Lung (tissue), 12 donors: Measurements from ENCODE around the gene DACT2. TPM values are rescaled to one million over a fixed set of nuclear protein-coding genes. Genes with fewer than 3 reads are reported as not detected.

Source experiments
- ATAC-seq: fragments of 200-7000 bp; cut with Tn5 transposase; one replicate; pipeline ENCODE4 v1.9.1; 2020; ENCODE audit warnings: moderate number of reproducible peaks; ENCODE audit not compliant: insufficient read depth, low FRiP score
- DNase-seq, 3 donors: peaks; one replicate each; pipeline ENCODE4 v3.0.0-alpha.2; 2013 to 2017
- H3K27ac ChIP-seq, 2 donors: one replicate each; pipeline ENCODE4 v1.5.1; 2013; ENCODE audit warnings: mild to moderate bottlenecking in 2 of 2, moderate library complexity in 2 of 2, control low read depth in 1 of 2, inconsistent platforms in 1 of 2, low read depth in 1 of 2, low read length in 1 of 2
- H3K27me3 ChIP-seq, 3 donors: one replicate each; pipeline ENCODE4 v1.5.1; 2013; ENCODE audit warnings: low read length in 2 of 3; ENCODE audit not compliant: control insufficient read depth in 3 of 3, insufficient read depth in 3 of 3
- H3K36me3 ChIP-seq, 4 donors: one replicate each; pipeline ENCODE4 v1.5.1; 2013; ENCODE audit warnings: low read length in 4 of 4, mild to moderate bottlenecking in 1 of 4, moderate library complexity in 1 of 4; ENCODE audit not compliant: control insufficient read depth in 4 of 4, insufficient read depth in 4 of 4
- H3K4me1 ChIP-seq, 5 donors: one replicate each; pipeline ENCODE4 v1.5.1; 2013; ENCODE audit warnings: low read length in 5 of 5, mild to moderate bottlenecking in 2 of 5, moderate library complexity in 1 of 5; ENCODE audit not compliant: control insufficient read depth in 5 of 5, insufficient read depth in 5 of 5
- H3K4me3 ChIP-seq: one replicate; pipeline ENCODE4 v1.5.1; 2013; ENCODE audit warnings: mild to moderate bottlenecking, control low read depth, moderate library complexity
- H3K9ac ChIP-seq, 2 donors: one replicate each; pipeline ENCODE4 v1.5.1; 2013; ENCODE audit warnings: low read length in 2 of 2, control low read depth in 1 of 2; ENCODE audit not compliant: insufficient read depth in 1 of 2
- H3K9me3 ChIP-seq, 4 donors: one replicate each; pipeline ENCODE4 v1.5.1; 2013; ENCODE audit warnings: low read length in 3 of 4, mild to moderate bottlenecking in 1 of 4, moderate library complexity in 1 of 4; ENCODE audit not compliant: control insufficient read depth in 4 of 4, insufficient read depth in 3 of 4
- WGBS, 2 donors: extraction: QIAGEN DNeasy Blood & Tissue Kit; methylation state at CpG; one replicate each; pipeline ENCODE4 v1.1.7; 2013; 5-methylcytosine and 5-hydroxymethylcytosine counted together
- polyA plus RNA-seq, 2 donors: library from polyadenylated mRNA; stranded (reverse); fragments of 200-250 nt; gene quantifications; one replicate each; pipeline ENCODE4 v1.2.1, GENCODE V29; 2013
- total RNA-seq, 2 donors: library from RNA; depleted of rRNA in 1 of 2; stranded (reverse); fragments of >200 nt in 1 of 2; gene quantifications; one replicate each; pipeline ENCODE4 v1.2.1, GENCODE V29; 2014 to 2021
- TF ChIP-seq, protein P1 (sequence below): IDR thresholded peaks from 2 replicates; pipeline ENCODE4 v1.5.1; 2012; ENCODE audit warnings: mild to moderate bottlenecking; ENCODE audit errors: control extremely low read depth, extremely low read depth
- donor health status: control.
- donor health status: control.
- donor health status: Bipolar disorder and iron deficiency.
- donor health status: healthy.
- donor health status: DM: yes; HTN: yes; CAD: no.

DACT2 gene
- total and polyA plus RNA-seq, 4 donors: 0.30 to 2.6 (median 1.7) TPM

DNA sequence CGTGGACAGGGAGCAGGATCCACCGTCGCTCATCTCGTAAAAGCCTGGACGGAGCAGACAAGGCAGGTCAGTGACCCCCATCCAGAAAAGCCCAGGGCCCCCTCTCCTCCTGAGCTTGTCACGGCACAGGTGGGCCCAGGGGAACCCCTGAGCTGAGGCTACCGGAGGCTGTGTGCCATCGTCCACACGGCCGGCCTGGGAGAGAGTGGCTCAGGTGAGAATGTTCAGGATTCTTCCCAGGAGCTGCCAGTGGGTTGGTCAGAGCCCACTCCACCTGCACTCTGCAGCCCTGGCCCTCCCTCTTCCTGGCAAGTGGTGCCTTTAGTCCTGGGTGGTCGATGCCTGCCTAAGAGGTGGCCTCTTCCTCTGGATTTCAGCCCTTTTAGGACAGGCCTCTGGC, 9.2 kb downstream of the DACT2 start:
- no peaks in the 10 kb centered on the region for H3K36me3 ChIP-seq
- DNase-seq: no peak
- ATAC-seq: no peak
- WGBS, 2 donors: 93 to 97% methylated on average over 11 of the region's 11 CpGs
- H3K9ac ChIP-seq: no peak overlapping the region
- peaks cover 0 to 4% (median 0%) of the 10 kb centered on the region in 3 donors for H3K27me3 ChIP-seq
- H3K9me3 ChIP-seq: peaks cover 0 to 2% (median 0%) of the 10 kb centered on the region in 4 donors
- TF ChIP-seq, protein P1, sequence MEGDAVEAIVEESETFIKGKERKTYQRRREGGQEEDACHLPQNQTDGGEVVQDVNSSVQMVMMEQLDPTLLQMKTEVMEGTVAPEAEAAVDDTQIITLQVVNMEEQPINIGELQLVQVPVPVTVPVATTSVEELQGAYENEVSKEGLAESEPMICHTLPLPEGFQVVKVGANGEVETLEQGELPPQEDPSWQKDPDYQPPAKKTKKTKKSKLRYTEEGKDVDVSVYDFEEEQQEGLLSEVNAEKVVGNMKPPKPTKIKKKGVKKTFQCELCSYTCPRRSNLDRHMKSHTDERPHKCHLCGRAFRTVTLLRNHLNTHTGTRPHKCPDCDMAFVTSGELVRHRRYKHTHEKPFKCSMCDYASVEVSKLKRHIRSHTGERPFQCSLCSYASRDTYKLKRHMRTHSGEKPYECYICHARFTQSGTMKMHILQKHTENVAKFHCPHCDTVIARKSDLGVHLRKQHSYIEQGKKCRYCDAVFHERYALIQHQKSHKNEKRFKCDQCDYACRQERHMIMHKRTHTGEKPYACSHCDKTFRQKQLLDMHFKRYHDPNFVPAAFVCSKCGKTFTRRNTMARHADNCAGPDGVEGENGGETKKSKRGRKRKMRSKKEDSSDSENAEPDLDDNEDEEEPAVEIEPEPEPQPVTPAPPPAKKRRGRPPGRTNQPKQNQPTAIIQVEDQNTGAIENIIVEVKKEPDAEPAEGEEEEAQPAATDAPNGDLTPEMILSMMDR: no peak
- peaks cover 0 to 24% (median 7%) of the 10 kb centered on the region in 5 donors for H3K4me1 ChIP-seq
- no peak overlapping the region for H3K27ac ChIP-seq
- no peak overlapping the region for H3K4me3 ChIP-seq

DNA sequence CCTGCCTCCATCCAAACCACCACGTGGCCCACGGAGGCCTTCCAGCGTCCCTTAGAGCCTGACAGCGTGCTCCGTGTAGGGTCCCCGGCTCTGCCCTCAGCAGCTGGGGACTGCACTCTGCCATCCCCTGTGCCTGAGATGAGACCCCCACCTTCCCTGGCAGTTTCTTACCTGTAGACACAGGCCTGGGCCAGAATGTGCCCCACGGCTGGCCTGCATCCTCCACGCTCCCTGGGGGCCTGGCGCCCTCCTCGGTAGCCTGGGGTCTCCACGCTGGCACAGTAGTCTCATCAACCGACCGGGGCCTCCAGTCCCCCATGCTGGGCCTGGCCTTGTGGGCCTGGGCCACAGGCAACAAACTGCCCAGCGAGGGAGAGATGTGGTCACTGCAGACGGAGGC, 9.6 kb downstream of the DACT2 start:
- WGBS, 2 donors: 96% methylated on average over 15 of the region's 15 CpGs
- Histone ChIP-seq H3K27ac (no peak overlapping the region), H3K4me3 (no peak overlapping the region), H3K27me3 (peaks cover 0 to 4% (median 0%) of the 10 kb centered on the region in 3 donors), H3K36me3 (no peaks in the 10 kb centered on the region), H3K9ac (no peak overlapping the region), H3K4me1 (peaks cover 0 to 23% (median 7%) of the 10 kb centered on the region in 5 donors), H3K9me3 (peaks cover 0 to 2% (median 0%) of the 10 kb centered on the region in 4 donors)
- no peak for DNase-seq
- ATAC-seq: no peak
- TF ChIP-seq, protein P1: no peak

DNA sequence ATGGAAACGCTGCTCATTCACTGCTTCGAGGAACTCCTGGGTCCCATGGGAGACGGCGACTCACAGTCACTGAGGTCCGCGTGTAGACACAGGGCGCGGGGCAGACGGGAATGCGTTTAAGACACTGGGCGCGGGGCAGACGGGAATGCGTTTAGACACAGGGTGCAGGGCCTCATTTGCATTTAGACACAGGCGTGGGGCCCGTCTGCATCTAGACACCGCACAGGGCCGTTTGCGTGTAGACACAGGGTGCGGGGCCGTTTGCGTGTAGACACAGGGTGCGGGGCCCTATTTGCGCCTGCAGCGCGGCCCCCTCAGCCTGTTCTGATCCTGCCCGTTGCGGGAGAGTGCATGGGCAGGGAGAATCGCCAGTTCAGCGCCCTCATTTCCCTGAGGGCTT, 10.4 kb downstream of the DACT2 start:
- H3K27ac ChIP-seq: no peak overlapping the region
- no peak overlapping the region for H3K9ac ChIP-seq
- no peak overlapping the region for H3K4me3 ChIP-seq
- H3K4me1 ChIP-seq: peaks cover 0 to 22% (median 6%) of the 10 kb centered on the region in 5 donors
- peaks cover 0 to 2% (median 0%) of the 10 kb centered on the region in 4 donors for H3K9me3 ChIP-seq
- no peaks in the 10 kb centered on the region for H3K27me3 ChIP-seq
- 94 to 96% methylated on average over 30 of the region's 30 CpGs for WGBS, 2 donors
- ATAC-seq (no peak), DNase-seq (no peak)
- TF ChIP-seq, protein P1: no peak
- H3K36me3 ChIP-seq: no peaks in the 10 kb centered on the region
